Astrocyte of the cerebellum (primary cell): Measurements from ENCODE around the gene LILRB4.
A peak's percentile ranks its signal among the peaks of the same experiment; 100 is the strongest.
"Not testable (repeated sequence)": the region's sequence is repeated elsewhere in the genome, so short reads cannot be mapped to it uniquely, and the experiment has no call there.

Experiments used
- DNase-seq: peaks from one replicate; pipeline ENCODE4 v3.0.0-alpha.2; 2011; ENCODE audit warnings: low read depth
- H3K4me3 ChIP-seq: 2 replicates; pipeline ENCODE4 v1.5.1; 2011; ENCODE audit warnings: mild to moderate bottlenecking, low read depth, low read length, moderate library complexity
- CTCF ChIP-seq: IDR thresholded peaks from 2 replicates; pipeline ENCODE4 v1.5.1; 2012; ENCODE audit warnings: low read length, low read depth, moderate library complexity, mild to moderate bottlenecking; ENCODE audit errors: missing control alignments
- in situ Hi-C: cut with HindIII; loops from 2 replicates; pipeline ENCODE4 v1.10.0; 2017; ENCODE audit warnings: low sequenced_read_pairs

The LILRB4 gene

GRCh38 chr19:54668353-54668752, 5.6 kb downstream of the LILRB4 start:
- H3K4me3 ChIP-seq = no peak overlapping the region
- DNase-seq = no peak
- TF ChIP-seq CTCF = no peak
- in situ Hi-C loops = no loop called here

GRCh38 chr19:54670576-54671357, 8.0 kb downstream of the LILRB4 start:
- in situ Hi-C loops = no loop called here
- TF ChIP-seq CTCF = no peak
- no peak for DNase-seq
- no peak overlapping the region for H3K4me3 ChIP-seq

- no peak for DNase-seq
- no peak overlapping the region for H3K4me3 ChIP-seq
- in situ Hi-C loops = no loop called here
- no peak for TF ChIP-seq CTCF
These were observed 10.4 kb downstream of the LILRB4 start for GRCh38 chr19:54673222-54673621.

GRCh38 chr19:54674021-54674617, 11.3 kb downstream of the LILRB4 start:
- peak; percentile 22 for TF ChIP-seq CTCF
- DNase-seq = no peak
- in situ Hi-C loops = no loop called here
- H3K4me3 ChIP-seq = no peak overlapping the region

- H3K4me3 ChIP-seq, DNase-seq, in situ Hi-C loops: not testable (repeated sequence)
- peak; percentile 68 for TF ChIP-seq CTCF
These were observed 13.5 kb downstream of the LILRB4 start for GRCh38 chr19:54676210-54676834.

- TF ChIP-seq CTCF = no peak
- H3K4me3 ChIP-seq = no peak overlapping the region
- no peak for DNase-seq
- in situ Hi-C loops = no loop called here
These were observed 14.4 kb downstream of the LILRB4 start for GRCh38 chr19:54677217-54677616.

GRCh38 chr19:54681596-54681995, 18.8 kb downstream of the LILRB4 start:
- H3K4me3 ChIP-seq, DNase-seq, in situ Hi-C loops: not testable (repeated sequence)
